PC-9 (cell line): Measurements from ENCODE around the gene USP4.

Source experiments
- CTCF ChIP-seq: fragments of 200-600 bp; sonication (generic); conservative IDR thresholded peaks from 2 replicates; pipeline ENCODE4 v1.6.1; 2017; ENCODE audit warnings: mixed run types, antibody characterized with exemption, mild to moderate bottlenecking, moderate library complexity
- EZH2 ChIP-seq: fragments of 200-600 bp; sonication (generic); IDR thresholded peaks from 2 replicates; pipeline ENCODE4 v1.8.0; 2017; ENCODE audit warnings: antibody characterized with exemption, low read depth

DNA sequence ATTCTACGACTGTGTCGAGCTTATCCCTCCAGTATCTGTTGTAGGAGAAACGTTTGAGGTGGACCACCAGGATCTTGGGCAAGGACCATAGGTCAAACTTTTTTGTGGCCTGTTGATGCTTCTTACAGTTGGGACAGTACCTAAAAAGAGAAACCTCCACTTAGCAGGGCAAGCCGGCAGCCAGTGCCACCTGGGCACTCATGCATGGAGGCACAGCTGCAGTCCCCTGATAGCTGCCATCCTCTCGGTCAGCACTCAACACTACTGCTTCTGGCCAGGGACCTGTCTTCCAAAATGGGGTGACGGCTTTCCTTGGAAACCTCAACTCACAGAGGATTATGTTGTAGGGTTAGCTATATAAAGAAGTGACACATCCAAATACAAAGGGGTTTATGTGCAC, 55.9 kb downstream of the USP4 start:
- TF ChIP-seq CTCF: no peak
- no peak for TF ChIP-seq EZH2
